Neural cell (in vitro differentiated cells): ENCODE measurements around the gene NUDT8. TPM values are rescaled to one million over a fixed set of nuclear protein-coding genes. Genes with fewer than 3 reads are reported as not detected.

ENCODE experiments used
- H2AFZ ChIP-seq: fragments of 200-600, 300-800 bp; sonication (generic), shearing (Covaris generic); 2 replicates; pipeline ENCODE4 v1.6.0; 2014; ENCODE audit warnings: low read depth, mild to moderate bottlenecking, antibody characterized with exemption, low read length, moderate library complexity
- H3F3A ChIP-seq: fragments of 200-600 bp; shearing (Covaris generic); 2 replicates; pipeline ENCODE4 v1.6.1; 2016; ENCODE audit warnings: mild to moderate bottlenecking, moderate library complexity, mixed read lengths, antibody characterized with exemption, low read length; ENCODE audit not compliant: insufficient read depth, poor library complexity, severe bottlenecking
- H3K27ac ChIP-seq: fragments of 200-600, 300-800 bp; sonication (generic), shearing (Covaris generic); 2 replicates; pipeline ENCODE4 v1.5.1; 2014; ENCODE audit warnings: mild to moderate bottlenecking, low read length, moderate library complexity
- H3K27me3 ChIP-seq: fragments of 300-800, 200-600 bp; sonication (generic), shearing (Covaris generic); 2 replicates; pipeline ENCODE4 v1.6.0; 2014; ENCODE audit warnings: mild to moderate bottlenecking, low read depth, low read length, moderate library complexity; ENCODE audit not compliant: insufficient read depth
- H3K36me3 ChIP-seq: fragments of 300-800, 200-600 bp; sonication (generic), shearing (Covaris generic); 2 replicates; pipeline ENCODE4 v1.5.1; 2014; ENCODE audit warnings: mild to moderate bottlenecking, antibody characterized with exemption, low read length, moderate library complexity; ENCODE audit not compliant: insufficient read depth
- H3K4me2 ChIP-seq: fragments of 300-800, 200-600 bp; sonication (generic), shearing (Covaris generic); 2 replicates; pipeline ENCODE4 v1.6.0; 2014; ENCODE audit warnings: mild to moderate bottlenecking, low read length
- H3K4me3 ChIP-seq: fragments of 300-800, 200-600 bp; sonication (generic), shearing (Covaris generic); 2 replicates; pipeline ENCODE4 v1.5.1; 2014; ENCODE audit warnings: mild to moderate bottlenecking, low read length, moderate library complexity
- H3K79me2 ChIP-seq: fragments of 200-600 bp; shearing (Covaris generic); replicated peaks from 2 replicates; pipeline ENCODE4 v1.6.0; 2014; ENCODE audit warnings: mild to moderate bottlenecking, low read length, moderate library complexity; ENCODE audit not compliant: insufficient read depth
- H3K9ac ChIP-seq: fragments of 300-800, 200-600 bp; sonication (generic), shearing (Covaris generic); 2 replicates; pipeline ENCODE4 v1.6.1; 2016; ENCODE audit warnings: mild to moderate bottlenecking, low read length, mixed read lengths
- H3K9me2 ChIP-seq: fragments of 200-600 bp; shearing (Covaris generic); 2 replicates; pipeline ENCODE4 v1.6.1; 2016; ENCODE audit warnings: mild to moderate bottlenecking, low read length, mixed read lengths; ENCODE audit not compliant: insufficient read depth
- H3K9me3 ChIP-seq: fragments of 200-600, 300-800 bp; sonication (generic), shearing (Covaris generic); 2 replicates; pipeline ENCODE4 v1.6.1; 2016; ENCODE audit warnings: mild to moderate bottlenecking, mixed run types, low read length, moderate library complexity, mixed read lengths
- H4K20me1 ChIP-seq: fragments of 200-600 bp; shearing (Covaris generic); 2 replicates; pipeline ENCODE4 v1.6.1; 2016; ENCODE audit warnings: mild to moderate bottlenecking, mixed run types; ENCODE audit not compliant: insufficient read depth
- EP300 ChIP-seq: fragments of 450-650 bp; conservative IDR thresholded peaks from 2 replicates; pipeline ENCODE4 v1.6.1; 2014; ENCODE audit warnings: antibody characterized with exemption, mild to moderate bottlenecking, moderate library complexity; ENCODE audit not compliant: poor library complexity, severe bottlenecking
- EZH2 ChIP-seq: fragments of 200-600, 300-800 bp; shearing (Covaris generic), sonication (generic); IDR thresholded peaks from 2 replicates; pipeline ENCODE4 v1.6.1; 2014; ENCODE audit warnings: antibody characterized with exemption, low read length, borderline replicate concordance, mild to moderate bottlenecking; ENCODE audit not compliant: insufficient read depth, poor library complexity, severe bottlenecking
- MXI1 ChIP-seq: fragments of 450-650 bp; conservative IDR thresholded peaks from 2 replicates; pipeline ENCODE4 v1.6.1; 2014; ENCODE audit warnings: antibody characterized with exemption, mild to moderate bottlenecking; ENCODE audit not compliant: poor library complexity, severe bottlenecking
- POLR2AphosphoS5 ChIP-seq: IDR thresholded peaks from 2 replicates; pipeline ENCODE4 v1.6.1; 2012
- REST ChIP-seq: IDR thresholded peaks from 2 replicates; pipeline ENCODE4 v1.6.1; 2012; ENCODE audit warnings: borderline replicate concordance
- SMC3 ChIP-seq: fragments of 450-650 bp; conservative IDR thresholded peaks from 2 replicates; pipeline ENCODE4 v1.6.1; 2014; ENCODE audit warnings: antibody characterized with exemption, mild to moderate bottlenecking, moderate library complexity; ENCODE audit not compliant: poor library complexity
- TAF1 ChIP-seq: IDR thresholded peaks from 2 replicates; pipeline ENCODE4 v1.6.1; 2012; ENCODE audit warnings: low read depth
- polyA plus RNA-seq: library from polyadenylated mRNA; depleted of rRNA; stranded (reverse); fragments of >200 nt; gene quantifications from 2 replicates; pipeline ENCODE4 v1.2.3, GENCODE V29; 2014

Gene NUDT8
- polyA plus RNA-seq, 1 donor from 2014 or later, result not detected

- Histone ChIP-seq H3K9me3 (no peaks in the 10 kb centered on the region), H3K79me2 (no peaks in the 10 kb centered on the region), H3F3A (no peaks in the 10 kb centered on the region), H3K9me2 (no peaks in the 10 kb centered on the region), H3K27me3 (no peaks in the 10 kb centered on the region), H3K9ac (peak overlapping the region; percentile 31), H3K4me3 (peak overlapping the region; percentile 30), H2AFZ (peak overlapping the region; percentile 9), H3K27ac (peak overlapping the region; percentile 52), H3K4me2 (peak overlapping the region; percentile 30), H3K36me3 (no peaks in the 10 kb centered on the region), H4K20me1 (no peaks in the 10 kb centered on the region)
- TF ChIP-seq POLR2AphosphoS5 (peak; percentile 5), TAF1 (no peak), EZH2 (no peak), MXI1 (no peak), EP300 (no peak), REST (no peak)
Measured at GRCh38 chr11:67651976-67652781, 22.4 kb upstream of the NUDT8 start.

GRCh38 chr11:67649634-67650510 lies 20.1 kb upstream of the NUDT8 start:
- no peak for TF ChIP-seq SMC3
- no peak for TF ChIP-seq EP300
- Histone ChIP-seq H3K9me2 (no peaks in the 10 kb centered on the region), H4K20me1 (no peaks in the 10 kb centered on the region), H3K4me2 (no peak overlapping the region), H3K27me3 (no peaks in the 10 kb centered on the region), H3K9me3 (no peaks in the 10 kb centered on the region), H3F3A (no peaks in the 10 kb centered on the region), H3K9ac (no peak overlapping the region), H2AFZ (no peak overlapping the region), H3K27ac (no peak overlapping the region), H3K36me3 (no peaks in the 10 kb centered on the region), H3K4me3 (no peak overlapping the region), H3K79me2 (no peaks in the 10 kb centered on the region)
